Measurements from ENCODE around the gene RPTOR. TPM values are rescaled to one million over a fixed set of nuclear protein-coding genes. Genes with fewer than 3 reads are reported as not detected.

The RPTOR gene
- polyA plus RNA-seq, 1 experiment, result 10.8 TPM

DNA sequence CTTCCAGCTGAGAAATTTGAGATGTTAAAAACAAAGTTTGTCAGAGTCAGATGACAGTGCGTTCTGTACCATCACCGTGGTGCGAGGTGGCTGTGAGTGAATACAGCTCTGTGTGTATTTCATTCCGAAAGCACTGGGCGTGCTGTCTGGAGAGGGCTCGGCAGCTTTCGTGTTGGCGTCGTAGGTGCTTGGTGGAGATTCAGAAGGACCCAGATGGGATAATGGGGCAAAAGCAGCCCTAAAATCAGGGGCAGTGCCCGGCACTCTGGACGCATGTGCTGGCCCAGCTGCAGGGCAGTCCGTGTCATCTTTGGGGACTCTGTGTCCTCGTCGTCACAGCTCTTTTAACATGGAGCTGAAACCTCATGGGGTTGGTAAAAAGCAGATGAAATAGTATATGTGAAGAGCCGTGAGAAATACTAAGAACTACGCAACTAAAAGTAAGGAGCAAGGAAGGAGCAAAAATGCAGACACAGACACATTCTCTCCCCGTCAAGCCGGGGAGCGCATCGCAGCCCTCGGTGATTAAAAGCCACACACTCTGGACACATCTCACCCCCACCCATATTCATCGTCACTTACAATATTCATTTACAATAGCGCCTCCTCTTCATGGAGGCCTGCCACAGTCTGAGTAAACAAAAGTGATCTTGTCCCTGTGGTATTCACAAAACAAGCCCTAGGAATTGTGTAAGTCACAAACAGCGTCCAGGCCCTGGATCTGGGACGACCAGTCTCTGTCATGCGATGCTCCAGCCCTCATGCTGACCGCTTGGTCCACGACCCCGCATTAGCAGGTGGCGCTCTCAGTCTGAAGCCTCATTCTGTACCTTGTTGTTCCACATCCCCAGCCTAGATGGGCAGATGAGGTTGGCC, 206.7 kb downstream of the RPTOR start:
- Histone ChIP-seq H3K4me3 (ENCODE audit: low read depth, low read length) (peak overlapping the region; percentile 9; the same call in 1 of the 2 replicates), H3K36me3 (ENCODE audit: control insufficient read depth, insufficient read depth, low read length) (0 out of 2 replicates have a peak, but pooled peaks cover 2% of the 10 kb centered on the region), H3K27me3 (ENCODE audit: control insufficient read depth, insufficient read depth, low read length) (no peaks in the 10 kb centered on the region)
- peak; percentile 55 for DNase-seq (ENCODE audit: low read depth)
- TF ChIP-seq CTCF (IDR thresholded peaks at IDR 0.05; ENCODE audit: insufficient read depth, low read depth, low read length), result no peak
- CTCF ChIA-PET, result interaction anchor here (0.7 to 2.3 kb wide), 8 partner anchors 9 to 324 kb away, joined by 3 to 7 read pairs (median 3); no protein-coding TSS in a partner anchor
- POLR2A ChIA-PET, result no interaction called here

DNA sequence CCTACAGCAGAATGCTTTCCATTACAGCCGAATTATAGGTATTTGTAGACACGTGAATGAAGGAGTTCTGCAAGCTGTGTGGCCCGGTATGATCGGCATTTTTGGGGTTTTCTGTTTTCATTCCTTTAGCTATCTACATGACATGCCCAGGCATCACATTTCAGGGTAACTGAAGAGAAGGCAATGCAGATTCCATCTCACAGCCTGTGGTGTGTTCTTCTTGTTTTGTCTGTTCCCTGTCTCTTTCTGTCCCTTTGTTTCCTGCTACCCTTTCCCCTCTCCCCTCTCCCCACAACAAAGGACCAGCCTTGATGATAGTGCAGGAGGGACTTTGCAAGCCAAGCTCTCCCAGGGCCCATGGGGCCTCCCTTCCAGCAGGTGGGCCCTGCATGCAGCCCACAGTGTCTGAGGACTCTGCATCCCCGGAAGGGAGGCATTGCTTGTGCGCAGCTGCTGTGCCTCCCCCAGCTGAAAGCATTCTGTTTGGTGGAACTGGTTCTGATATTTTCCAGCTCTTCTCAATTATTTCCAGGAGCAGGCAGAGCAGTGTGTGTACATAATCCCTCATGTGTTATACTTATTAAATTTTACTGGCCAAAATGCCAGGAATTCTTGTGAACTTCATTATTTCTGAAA, 207.4 kb downstream of the RPTOR start:
- POLR2A ChIA-PET, result interaction anchor here (0.5 kb wide), 1 partner anchor 174 kb away, joined by 3 read pairs; no protein-coding TSS in a partner anchor
- no peak for DNase-seq (ENCODE audit: low read depth)
- Histone ChIP-seq H3K27me3 (ENCODE audit: control insufficient read depth, insufficient read depth, low read length) (no peaks in the 10 kb centered on the region), H3K4me3 (ENCODE audit: low read depth, low read length) (no peak overlapping the region), H3K36me3 (ENCODE audit: control insufficient read depth, insufficient read depth, low read length) (0 out of 2 replicates have a peak, but pooled peaks cover 2% of the 10 kb centered on the region)
- CTCF ChIA-PET, result interaction anchor here (0.7 to 2.3 kb wide), 8 partner anchors 10 to 325 kb away, joined by 3 to 7 read pairs (median 3); no protein-coding TSS in a partner anchor
- no peak for TF ChIP-seq CTCF (IDR thresholded peaks at IDR 0.05; ENCODE audit: insufficient read depth, low read depth, low read length)

DNA sequence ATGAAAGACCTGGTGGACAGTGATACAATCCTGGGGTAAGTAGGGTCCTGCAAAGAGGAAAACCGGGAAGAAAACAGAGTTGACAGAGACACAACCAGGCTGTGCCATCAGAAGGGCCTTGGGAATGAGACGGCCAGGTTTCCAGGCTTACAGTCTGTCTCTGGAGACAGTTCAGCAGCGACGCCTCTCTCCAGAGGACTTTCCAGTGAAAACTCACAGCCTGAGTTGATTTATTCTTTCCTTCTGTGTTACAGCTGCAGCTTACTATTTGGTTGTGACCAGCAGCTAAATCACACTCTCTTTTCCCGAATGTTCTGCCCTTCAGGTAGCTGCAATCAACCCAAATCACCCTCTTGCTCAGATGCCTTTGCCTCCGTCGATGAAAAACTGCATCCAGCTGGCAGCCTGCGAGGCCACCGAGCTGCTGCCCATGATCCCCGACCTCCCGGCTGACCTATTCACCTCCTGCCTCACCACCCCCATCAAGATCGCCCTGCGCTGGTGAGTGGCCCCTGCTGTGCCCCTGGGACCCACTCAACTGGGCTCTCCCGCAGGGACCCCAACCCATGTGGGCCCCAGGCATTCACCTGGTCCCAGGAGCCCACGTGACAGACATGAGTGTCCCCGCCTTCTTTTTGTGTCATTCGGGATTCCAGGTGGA, 209.2 kb downstream of the RPTOR start:
- no peak overlapping the region for H3K4me3 ChIP-seq (ENCODE audit: low read depth, low read length)
- DNase-seq (ENCODE audit: low read depth), result no peak
- POLR2A ChIA-PET, result no interaction called here
- no peak for TF ChIP-seq CTCF (IDR thresholded peaks at IDR 0.05; ENCODE audit: insufficient read depth, low read depth, low read length)
- CTCF ChIA-PET, result no interaction called here
- no peaks in the 10 kb centered on the region for H3K27me3 ChIP-seq (ENCODE audit: control insufficient read depth, insufficient read depth, low read length)
- H3K36me3 ChIP-seq (ENCODE audit: control insufficient read depth, insufficient read depth, low read length), result 0 out of 2 replicates have a peak, but pooled peaks cover 2% of the 10 kb centered on the region

DNA sequence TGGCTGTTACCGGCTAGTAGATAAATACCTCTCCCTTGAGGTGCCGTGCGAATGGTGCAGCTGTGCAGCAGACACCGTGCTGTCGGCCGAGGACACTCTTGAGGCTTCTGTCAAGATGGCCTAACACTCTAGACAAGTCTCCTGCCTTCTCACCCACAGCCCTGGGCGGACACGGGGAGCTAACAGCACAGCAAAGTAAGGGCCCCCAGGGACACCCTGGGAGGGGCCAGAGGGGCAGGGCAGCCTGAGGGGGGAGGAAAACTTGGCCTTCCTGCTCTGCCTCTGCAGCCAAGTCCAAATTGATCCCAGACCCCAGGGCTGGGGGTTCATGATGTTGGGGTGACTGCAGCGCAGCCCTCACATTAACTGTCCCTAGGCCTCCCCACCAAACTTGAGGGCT, 210.2 kb downstream of the RPTOR start:
- no peak for DNase-seq (ENCODE audit: low read depth)
- ChIA-PET CTCF (interaction anchor here (0.6 kb wide), 1 partner anchor 102 kb away, joined by 3 read pairs; no protein-coding TSS in a partner anchor), POLR2A (no interaction called here)
- H3K36me3 ChIP-seq (ENCODE audit: control insufficient read depth, insufficient read depth, low read length), result 0 out of 2 replicates have a peak, but pooled peaks cover 2% of the 10 kb centered on the region
- TF ChIP-seq CTCF (IDR thresholded peaks at IDR 0.05; ENCODE audit: insufficient read depth, low read depth, low read length), result no peak
- H3K4me3 ChIP-seq (ENCODE audit: low read depth, low read length), result no peak overlapping the region
- no peaks in the 10 kb centered on the region for H3K27me3 ChIP-seq (ENCODE audit: control insufficient read depth, insufficient read depth, low read length)

Data from BJ (cell line).